ENCODE measurements around the gene RBM42.
"Not testable (repeated sequence)": the region's sequence is repeated elsewhere in the genome, so short reads cannot be mapped to it uniquely, and the experiment has no call there.

RBM42 gene

DNA sequence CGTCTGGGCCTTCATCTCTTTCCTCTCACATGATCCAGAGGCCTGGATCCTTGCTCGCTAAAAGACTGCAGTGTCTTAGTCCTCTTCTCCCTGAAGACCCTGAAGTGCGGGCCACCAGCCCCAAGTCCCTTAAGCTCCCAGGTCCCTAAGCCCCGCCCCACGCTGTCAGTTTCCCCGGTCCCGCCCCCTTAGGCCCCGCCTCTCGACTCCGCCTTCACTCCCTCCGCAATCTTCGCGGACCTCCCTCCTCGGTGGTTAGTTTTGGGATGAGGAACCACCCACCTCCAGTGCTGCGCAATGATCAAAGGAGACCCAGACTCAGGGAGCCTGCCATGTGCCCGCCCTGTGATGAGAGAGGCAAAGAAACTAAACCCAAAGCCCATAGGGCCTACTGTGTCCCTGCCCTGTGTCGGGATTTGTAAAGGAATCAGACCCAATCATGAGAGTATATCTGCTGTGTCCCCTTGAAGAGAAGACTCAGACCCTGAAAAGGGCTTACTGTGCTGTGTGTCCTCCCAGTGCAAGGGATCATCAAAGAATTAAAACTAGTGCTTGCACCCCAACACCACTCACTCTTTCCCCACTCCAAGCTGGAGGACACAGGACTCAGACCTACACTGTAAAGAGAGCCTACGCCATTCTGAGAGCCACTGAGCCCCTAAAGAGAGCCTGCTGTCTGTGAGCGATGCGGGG is 16.3 kb downstream of the RBM42 start:
- in situ Hi-C loops (cut with MboI; ENCODE audit: low pct_unique_long_range_greater_than_20kb, low sequenced_read_pairs) = no loop called here
- peak; percentile 82 for DNase-seq

DNA sequence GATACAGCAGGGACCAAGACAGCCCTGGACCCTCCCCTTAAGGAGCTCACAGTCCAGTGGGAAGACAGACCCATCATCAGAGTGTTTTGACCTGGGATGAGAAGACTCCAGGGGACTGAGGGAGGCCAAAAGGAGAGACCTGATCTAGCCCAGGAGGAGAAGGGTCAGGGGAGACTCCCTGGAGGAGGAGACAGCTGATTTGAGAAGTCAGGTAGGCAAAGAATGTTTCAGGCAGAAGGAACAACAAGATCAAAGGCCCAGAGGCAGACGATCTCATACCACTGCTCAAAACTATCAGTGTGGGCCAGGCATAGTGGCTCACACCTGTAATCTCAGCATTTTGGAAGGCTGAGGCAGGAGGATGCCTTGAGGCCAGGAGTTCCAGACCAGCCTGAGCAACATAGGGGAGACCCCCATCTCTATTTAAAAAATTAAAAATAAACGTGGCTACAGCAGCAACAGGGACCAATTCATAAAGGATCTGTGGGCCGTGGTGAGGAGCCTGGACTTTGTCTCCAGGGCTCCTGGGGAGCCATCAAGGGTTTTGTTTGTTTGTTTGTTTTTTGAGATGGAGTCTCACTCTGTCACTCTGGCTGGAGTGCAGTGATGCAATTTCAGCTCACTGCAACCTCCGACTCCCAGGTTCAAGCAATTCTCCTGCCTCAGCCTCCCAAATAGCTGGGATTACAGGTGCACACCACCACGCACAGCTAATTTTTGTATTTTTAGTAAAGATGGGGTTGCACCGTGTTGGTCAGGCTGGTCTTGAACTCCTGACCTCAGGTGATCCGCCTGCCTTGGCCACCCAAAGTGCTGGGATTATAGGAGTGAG is 17.1 kb downstream of the RBM42 start:
- in situ Hi-C loops (cut with MboI; ENCODE audit: low pct_unique_long_range_greater_than_20kb, low sequenced_read_pairs) = no loop called here
- DNase-seq = no peak

DNA sequence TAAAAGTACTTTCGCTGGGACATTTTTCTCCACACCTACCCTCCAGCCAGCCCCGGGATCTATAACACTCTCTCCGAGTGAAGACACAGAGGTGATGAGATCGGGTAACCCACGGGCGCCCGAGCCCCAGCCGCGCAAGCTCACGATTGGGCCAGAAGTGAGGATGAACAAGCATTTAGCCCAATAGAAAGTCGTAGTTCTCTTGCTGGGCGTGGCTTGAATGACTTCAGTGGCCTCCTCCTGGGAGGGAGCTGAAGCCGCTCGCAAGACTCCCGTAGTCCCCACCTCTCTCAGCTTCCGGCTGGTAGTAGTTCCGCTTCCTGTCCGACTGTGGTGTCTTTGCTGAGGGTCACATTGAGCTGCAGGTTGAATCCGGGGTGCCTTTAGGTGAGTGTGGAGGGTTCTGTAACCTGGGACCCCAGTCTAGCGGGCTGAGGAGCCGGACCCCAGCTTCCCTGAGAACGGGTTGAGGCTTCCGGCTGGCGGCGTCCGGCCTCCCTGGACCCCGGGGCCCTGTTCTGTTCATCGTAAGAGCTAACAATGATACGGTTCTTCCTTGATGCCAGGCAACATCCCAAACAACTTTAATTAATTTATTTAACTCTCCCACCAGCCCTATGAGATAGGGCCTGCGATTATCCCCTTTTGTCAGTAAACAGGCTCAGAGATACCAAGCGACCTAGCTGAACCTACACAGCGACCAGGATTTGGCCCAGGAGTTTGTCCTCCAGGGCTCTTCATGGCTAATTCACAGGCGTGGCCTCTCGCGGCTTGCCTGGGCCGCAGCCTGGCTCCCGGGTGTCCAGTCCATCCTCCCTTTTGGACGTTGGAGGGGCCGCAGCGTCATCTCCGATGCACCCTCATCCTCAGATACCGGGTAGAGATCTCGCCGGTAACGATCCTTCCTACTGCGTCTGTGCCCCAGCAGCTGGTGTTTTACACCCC is 19.5 kb downstream of the RBM42 start, which contains the start of gene COX6B1:
TSS of gene COX6B1 (plus strand) at position 307 of the 945 bp plus-strand sequence. CDS start 2,921 bp downstream, outside the sequence.
- DNase-seq = peak; percentile 97
- in situ Hi-C loops (cut with MboI; ENCODE audit: low pct_unique_long_range_greater_than_20kb, low sequenced_read_pairs) = no loop called here

DNA sequence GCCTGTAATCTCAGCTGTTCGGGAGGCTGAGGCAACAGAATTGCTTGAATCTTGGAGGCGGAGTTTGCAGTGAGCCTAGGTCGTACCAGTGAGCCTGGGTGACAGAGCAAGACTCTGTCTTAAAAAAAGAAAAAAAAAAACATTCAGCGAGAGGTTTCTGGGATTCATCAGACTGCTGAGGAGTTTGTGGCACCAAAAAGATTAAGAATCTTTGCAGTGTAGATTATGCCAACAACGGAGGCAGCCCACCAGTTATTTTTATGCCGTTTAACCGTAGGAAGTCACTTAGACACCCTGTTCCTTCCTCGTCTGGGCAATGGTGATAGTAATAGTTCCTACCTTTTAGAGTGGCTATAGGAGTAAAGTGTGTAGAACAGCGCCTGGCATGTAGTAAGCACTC is 21.7 kb downstream of the RBM42 start:
- DNase-seq = no peak
- in situ Hi-C loops (cut with MboI; ENCODE audit: low pct_unique_long_range_greater_than_20kb, low sequenced_read_pairs) = no loop called here

DNA sequence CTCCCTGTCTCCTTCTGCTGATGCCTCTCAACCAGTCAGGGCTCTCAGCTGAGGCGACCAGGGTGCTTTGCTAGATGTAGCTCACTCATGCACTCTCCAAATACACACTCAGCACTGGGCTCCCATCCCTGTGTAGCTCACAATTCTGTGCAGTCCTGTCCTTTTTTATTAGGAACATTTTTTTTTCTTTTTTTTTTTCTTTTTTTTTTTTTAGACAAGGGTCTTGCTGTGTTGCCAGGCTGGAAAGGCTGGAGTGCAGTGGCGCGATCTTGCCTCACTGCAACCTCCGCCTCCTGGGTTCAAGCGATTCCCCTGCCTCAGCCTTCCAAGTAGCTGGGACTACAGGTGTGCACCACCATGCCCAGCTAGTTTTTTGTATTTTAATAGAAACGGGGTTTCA is 26.0 kb downstream of the RBM42 start:
- DNase-seq; in situ Hi-C loops (cut with MboI; ENCODE audit: low pct_unique_long_range_greater_than_20kb, low sequenced_read_pairs): not testable (repeated sequence)

DNA sequence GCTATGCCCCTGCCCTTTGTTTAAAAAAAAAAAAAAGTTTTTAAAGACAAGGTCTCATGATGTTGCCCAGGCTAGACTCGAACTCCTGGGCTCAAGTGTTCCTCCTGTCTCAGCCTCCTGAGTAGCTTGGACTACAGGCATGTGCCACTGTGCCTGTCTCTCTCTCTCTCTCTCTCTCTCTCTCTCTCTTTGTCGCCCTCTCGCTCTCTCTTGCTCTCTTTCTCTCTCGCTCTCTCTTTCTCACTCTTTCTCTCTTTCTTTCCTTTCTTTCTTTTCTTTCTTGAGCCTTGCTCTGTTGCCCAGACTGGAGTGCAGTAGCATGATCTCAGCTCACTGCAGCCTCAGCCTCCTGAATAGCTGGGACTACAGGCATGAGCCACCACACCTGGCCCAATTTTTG is 26.8 kb downstream of the RBM42 start:
- no peak for DNase-seq
- in situ Hi-C loops (cut with MboI; ENCODE audit: low pct_unique_long_range_greater_than_20kb, low sequenced_read_pairs) = no loop called here

DNA sequence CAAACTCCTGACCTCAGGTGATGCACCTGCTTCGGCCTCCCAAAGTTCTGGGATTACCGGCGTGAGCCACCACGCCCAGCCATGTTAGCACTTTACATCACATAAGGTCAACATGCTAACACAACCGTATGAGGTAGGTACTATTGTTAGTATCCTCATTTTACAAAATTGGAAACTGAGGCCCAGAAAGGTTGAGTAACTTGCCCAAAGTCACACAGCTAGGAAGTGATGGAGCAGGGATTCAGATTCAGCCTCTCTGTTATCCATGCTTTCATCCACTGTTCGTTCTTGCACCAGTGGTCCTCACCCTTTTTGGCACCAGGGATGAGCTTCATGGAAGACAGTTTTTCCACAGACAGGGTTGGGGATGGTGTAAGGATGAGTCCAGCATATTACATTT is 27.9 kb downstream of the RBM42 start:
- in situ Hi-C loops (cut with MboI; ENCODE audit: low pct_unique_long_range_greater_than_20kb, low sequenced_read_pairs) = no loop called here
- no peak for DNase-seq

DNA sequence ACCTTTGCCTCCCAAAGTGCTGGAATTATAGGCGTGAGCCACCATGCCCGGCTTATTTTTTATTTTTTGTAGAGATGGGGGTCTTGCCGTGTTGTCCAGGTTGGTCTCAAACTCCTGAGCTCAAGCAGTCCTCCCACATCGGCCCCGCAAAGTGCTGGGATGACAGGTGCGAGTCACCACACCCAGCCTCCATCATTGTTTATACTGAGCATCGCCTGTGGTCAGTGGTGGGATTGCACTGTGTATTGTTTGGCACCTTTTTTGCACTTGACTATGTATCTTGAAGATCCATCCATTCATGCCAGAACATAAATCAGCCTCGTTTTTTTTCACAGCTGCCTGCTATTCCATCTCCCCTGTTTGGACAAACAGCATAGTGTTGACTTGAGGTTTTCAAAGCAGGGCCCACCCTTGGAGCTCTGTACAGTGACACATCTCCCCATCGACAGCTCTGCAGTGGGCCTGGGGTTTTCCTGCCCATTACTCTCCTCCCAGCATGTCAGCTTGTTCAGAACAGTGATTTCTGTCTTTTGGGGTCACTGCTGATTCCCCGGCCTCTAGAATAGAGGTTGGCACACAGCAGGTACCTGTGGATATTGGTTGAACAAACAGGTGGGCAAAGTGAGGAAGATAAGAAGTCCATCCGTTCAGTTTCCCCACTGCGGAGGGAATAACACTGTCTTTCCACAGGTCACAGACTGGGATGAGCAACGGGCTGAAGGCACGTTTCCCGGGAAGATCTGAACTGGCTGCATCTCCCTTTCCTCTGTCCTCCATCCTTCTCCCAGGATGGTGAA is 29.3 kb downstream of the RBM42 start:
- in situ Hi-C loops (cut with MboI; ENCODE audit: low pct_unique_long_range_greater_than_20kb, low sequenced_read_pairs) = no loop called here
- no peak for DNase-seq

DNA sequence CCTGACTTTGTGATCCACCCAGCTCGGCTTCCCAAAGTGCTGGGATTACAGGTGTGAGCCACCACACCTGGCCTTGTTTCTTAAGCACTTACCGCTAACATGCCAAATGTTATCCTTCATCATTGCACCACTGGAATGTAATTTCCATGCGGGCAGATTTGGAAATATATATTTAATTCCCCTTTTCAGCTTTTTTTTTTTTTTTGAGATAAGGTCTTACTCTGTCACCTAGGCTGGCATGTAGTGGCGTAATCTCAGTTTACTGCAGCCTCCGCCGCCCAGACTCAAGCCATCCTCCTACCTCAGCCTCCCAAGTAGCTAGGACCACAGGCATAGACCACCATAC is 33.1 kb downstream of the RBM42 start:
- no peak for DNase-seq
- in situ Hi-C loops (cut with MboI; ENCODE audit: low pct_unique_long_range_greater_than_20kb, low sequenced_read_pairs) = no loop called here

DNA sequence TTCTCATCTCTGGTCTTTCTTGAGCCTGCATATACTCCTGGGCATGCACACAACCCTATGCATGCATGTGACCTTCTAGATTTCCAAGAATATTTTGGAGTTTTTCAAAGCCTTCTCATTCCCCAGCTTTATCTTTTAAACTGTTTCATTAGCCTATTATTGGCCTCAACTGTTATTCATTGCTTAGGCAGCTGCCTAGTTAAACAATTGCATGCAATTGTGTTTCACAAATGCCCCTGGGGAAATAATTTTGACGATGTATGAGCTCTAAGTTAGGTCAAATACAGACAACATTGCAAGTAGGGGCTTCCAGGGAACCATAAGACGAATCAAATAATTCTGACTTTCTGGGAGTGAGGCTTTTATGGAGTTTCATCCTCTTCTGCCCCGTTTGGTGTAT is 35.1 kb downstream of the RBM42 start:
- no peak for DNase-seq
- in situ Hi-C loops (cut with MboI; ENCODE audit: low pct_unique_long_range_greater_than_20kb, low sequenced_read_pairs) = no loop called here

DNA sequence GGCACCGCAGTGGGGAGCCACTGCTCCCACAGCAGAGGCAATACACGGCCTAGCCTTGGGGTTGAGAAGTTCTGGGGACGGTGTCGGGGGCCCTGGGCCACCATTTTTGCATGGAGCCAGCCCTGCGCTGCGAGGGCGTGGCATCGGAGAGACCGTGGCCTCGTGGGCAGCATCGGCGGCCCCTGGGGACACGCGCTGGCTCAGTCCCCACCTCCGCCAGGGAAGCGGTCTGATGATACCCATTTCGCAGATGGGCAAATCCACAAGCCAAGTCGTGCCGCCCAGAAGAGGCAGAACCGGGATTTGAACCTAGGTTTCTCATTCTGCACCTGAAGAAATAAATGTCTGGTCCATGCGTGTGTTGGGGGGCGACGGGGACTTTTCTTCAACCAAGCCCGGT is 36.3 kb downstream of the RBM42 start:
- no peak for DNase-seq
- in situ Hi-C loops (cut with MboI; ENCODE audit: low pct_unique_long_range_greater_than_20kb, low sequenced_read_pairs) = no loop called here

DNA sequence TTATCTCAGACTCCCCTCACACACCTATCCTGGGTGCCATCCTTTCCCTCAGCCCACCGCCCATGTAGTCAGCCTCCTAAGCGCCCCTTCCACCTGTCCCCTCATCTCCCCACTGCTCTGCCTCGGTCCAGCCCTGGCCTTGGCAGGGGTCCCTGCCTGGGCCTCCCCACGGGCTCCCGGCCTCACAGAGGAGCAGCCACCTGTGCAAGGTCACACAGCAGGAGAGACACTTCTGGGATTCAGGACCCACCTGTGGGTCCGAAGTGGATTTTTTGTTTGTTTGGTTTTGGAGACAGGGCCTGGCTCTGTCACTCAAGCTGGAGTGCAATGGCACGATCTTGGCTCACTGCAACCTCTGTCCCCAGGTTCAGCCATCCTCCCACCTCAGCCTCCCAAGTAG is 36.8 kb downstream of the RBM42 start:
- DNase-seq = no peak
- in situ Hi-C loops (cut with MboI; ENCODE audit: low pct_unique_long_range_greater_than_20kb, low sequenced_read_pairs) = no loop called here

DNA sequence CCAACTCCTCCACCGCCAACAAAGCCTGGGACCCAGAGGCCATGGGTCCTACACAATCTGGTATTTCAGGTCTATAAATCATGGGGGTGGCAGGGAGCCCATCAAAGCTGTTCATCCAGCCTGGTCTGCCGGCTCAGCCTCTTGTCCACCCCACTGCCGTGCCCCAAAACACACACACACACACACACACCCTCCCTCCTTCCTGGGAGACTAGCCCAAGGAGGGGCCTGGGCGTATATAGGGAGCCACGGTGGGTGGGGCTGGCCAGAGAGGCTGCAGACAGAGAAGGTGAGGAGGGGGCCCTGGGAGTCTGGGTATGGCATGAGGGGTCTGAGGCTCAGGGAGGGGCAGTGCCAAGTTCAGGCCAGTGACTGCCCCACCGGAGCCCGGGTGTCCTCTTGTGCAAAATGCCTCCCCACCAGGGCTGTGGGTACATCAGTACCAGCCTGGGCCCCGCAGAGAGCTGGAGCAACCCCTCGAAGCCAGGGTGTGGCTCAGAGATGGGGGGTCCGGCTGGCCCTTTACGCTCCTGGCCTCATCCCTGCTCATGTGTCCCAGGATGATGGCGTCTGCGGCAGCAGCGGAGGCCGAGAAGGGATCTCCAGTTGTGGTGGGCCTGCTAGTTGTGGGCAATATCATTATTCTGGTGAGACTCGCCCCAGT is 37.5 kb downstream of the RBM42 start, which contains the start of gene UPK1A:
TSS of gene UPK1A (plus strand) at position 267 of the 663 bp plus-strand sequence. CDS start at position 563, 296 bp downstream.
- in situ Hi-C loops (cut with MboI; ENCODE audit: low pct_unique_long_range_greater_than_20kb, low sequenced_read_pairs) = no loop called here
- DNase-seq = no peak

DNA sequence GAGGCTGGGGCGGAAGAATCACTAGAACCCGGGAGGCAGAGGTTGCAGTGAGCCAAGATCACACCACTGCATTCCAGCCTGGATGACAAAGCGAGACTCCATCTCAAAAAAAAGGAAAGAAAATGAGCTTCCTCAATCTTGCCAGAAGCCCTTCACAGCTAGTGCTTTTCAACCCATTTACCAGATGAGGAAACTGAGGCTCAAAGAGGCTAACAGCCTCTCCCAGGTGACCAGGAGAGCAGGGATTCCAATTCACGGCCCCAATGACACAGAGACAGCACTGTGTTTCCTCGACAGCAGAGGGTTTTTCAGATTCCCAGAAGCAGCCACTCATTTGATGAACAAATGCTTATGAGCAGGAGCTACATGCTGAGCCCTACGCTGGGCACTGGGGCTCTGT is 40.7 kb downstream of the RBM42 start:
- in situ Hi-C loops (cut with MboI; ENCODE audit: low pct_unique_long_range_greater_than_20kb, low sequenced_read_pairs) = no loop called here

DNA sequence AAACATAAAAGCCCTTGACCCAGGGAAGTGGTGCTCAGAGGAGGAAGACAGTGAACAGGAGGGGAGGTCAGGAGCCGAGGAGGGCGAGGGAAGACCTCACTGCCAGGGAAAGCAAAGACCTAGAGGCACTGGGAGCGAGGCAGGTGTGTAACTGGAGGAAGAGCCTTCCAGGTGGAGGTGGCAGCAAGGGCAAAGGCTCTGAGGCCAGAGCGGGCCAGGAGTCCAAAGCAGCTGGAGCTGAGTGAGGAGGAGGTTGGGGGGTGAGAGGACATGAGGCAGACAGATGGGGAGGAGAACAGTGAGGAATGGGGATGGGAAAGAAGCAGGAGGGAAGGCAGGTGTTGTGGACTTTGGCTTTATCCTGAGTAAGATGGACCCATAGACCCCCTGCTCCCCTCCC is 41.1 kb downstream of the RBM42 start:
- DNase-seq = no peak
- in situ Hi-C loops (cut with MboI; ENCODE audit: low pct_unique_long_range_greater_than_20kb, low sequenced_read_pairs) = no loop called here

More for the DNA sequence above, 40.7 kb downstream of the RBM42 start:
- no peak for DNase-seq

DNA sequence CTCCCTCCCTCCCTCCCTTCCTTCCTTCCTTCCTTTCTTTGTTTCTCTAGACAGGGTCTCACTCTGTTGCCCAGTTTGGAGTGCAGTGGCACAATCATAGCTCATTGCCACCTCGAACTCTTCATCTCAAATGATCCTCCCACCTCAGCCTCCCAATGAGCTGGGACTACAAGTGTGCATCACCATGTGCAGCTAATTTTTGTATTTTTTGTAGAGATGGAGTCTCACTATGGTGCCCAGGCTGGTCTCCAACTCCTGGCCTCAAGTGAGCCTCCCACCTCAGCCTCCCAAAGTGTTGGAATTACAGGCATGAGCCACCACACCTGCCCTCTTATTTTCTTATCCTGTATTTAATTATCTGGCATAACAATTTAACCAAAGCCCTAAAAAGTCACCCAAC is 41.9 kb downstream of the RBM42 start:
- no peak for DNase-seq
- in situ Hi-C loops (cut with MboI; ENCODE audit: low pct_unique_long_range_greater_than_20kb, low sequenced_read_pairs) = no loop called here

DNA sequence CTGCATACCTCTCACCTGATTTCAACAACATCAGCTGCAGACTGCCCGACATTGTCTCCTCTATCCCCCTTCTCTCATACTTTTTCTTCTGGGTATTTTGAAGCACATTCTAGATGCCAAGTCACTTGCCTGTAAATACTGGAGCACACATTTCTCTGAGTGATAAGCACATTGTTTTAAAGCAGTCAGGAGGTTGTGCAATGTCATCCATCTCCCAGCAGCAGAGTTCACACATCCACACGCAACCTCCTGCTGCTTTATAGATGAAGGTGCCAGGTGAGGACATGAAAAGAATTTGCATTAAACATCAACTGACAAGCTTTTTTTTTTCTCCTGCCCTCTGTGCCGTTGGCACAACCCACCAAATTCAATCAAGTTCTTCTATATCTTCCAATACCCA is 43.0 kb downstream of the RBM42 start:
- in situ Hi-C loops (cut with MboI; ENCODE audit: low pct_unique_long_range_greater_than_20kb, low sequenced_read_pairs) = no loop called here
- peak; percentile 27 for DNase-seq

DNA sequence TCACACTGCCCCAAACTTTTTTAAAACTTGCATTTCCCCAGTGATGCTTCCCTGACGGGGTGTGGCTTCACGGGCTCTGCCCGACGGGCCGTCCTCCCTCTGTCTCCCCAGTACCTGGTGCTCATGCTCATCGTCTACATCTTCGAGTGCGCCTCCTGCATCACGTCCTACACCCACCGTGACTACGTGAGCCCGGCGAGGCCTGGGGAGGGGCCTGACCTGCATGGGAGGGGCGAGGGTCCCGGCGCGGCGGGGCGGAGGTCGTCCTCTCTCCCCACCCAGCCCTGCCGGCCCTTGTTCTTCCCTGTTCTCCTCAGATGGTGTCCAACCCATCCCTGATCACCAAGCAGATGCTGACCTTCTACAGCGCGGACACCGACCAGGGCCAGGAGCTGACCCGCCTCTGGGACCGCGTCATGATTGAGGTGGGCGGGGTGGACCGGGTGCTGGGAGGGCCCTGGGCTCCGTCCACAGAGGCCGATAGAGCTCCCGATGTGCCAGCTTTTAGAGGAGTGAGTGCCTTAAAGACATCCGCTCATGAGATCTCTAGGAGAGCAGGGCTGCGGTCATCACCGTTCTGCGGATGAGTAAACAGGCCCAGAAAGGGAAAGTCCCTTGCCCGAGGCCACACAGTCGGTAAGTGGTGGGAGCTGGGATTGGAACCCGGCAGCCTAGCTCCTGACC is 44.4 kb downstream of the RBM42 start:
- DNase-seq = no peak
- in situ Hi-C loops (cut with MboI; ENCODE audit: low pct_unique_long_range_greater_than_20kb, low sequenced_read_pairs) = no loop called here
